GM21723 (cell line): Measurements from ENCODE around the gene MGAT5B.
"Not testable (repeated sequence)": the region's sequence is repeated elsewhere in the genome, so short reads cannot be mapped to it uniquely, and the experiment has no call there.

Experiments
- ATAC-seq: cut with Tn5 transposase; IDR thresholded peaks from one replicate; pipeline ENCODE4 v1.9.1; 2021; ENCODE audit warnings: mild to moderate bottlenecking, moderate library complexity; ENCODE audit not compliant: unreplicated experiment

MGAT5B gene

DNA sequence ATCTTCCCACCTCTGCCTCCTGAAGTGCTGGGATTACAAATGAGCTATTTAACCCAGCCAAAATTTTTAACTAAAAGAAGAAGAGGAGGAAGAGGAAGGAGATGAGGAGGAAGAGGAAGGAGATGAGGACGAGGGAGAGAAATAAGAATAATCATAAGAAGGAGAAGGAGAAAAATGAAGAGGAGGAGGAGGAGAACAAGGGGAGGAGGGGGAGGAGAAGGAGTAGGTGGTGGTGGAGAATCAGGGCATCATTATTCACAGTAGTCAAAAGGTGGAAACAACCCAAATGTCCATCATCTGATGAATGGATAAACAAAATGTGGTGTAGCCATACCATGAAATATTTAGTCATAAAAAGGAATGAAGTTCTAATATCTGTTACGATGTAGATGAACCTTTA is 21.2 kb upstream of the MGAT5B start:
- ATAC-seq = no peak

DNA sequence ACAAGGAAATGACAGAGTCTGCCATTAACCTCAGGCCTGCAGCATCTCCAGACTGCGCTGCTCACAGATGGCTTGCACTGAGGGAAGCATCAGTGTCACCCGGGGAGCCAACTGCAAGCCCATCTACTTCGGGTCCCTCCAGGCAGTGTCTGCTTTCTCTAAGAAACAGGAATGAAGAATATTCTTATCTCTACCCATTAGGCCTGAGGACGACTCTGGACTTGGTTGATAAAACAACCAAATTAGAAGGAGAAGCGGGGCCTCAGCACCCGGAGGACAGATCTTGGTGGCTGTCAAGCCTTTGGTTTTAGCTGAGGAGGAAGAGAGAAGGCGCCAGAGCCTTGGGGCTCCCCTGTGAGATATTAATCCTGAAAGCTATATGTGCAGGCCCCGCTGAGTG is 19.5 kb upstream of the MGAT5B start:
- no peak for ATAC-seq

DNA sequence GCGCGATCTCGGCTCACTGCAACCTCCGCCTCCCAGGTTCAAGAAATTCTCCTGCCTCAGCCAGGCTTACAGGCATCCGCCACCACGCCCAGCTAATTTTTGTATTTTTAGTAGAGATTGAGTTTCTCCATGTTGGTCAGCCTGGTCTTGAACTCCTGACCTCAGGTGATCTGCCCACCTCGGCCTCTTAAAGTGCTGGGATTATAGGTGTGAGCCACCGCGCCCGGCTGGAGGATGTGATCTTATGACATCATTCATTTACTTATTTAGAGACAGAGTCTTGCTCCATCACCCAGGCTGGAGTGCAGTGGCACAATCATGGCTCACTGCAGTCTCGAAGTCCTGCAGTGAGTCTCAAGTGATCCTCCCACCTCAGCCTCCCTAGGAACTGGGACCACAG is 19.0 kb upstream of the MGAT5B start:
- not testable (repeated sequence) for ATAC-seq

DNA sequence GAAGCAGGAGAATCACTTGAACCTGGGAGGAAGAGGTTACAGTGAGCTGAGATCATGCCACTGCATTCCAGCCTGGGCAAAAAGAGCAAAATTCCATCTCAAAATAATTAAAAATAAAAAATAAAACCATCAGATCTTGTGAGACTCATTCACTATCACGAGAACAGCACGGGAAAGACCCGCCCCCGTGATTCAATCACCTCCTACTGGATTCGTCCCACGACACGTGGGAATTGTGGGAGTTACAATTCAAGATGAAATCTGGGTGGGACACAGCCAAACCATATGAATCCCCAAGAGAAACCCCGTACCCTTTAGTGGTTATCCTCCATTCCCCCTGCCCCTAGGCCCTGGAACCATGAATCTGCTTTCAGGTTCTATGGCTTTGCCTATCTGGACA is 15.4 kb upstream of the MGAT5B start:
- ATAC-seq = no peak

DNA sequence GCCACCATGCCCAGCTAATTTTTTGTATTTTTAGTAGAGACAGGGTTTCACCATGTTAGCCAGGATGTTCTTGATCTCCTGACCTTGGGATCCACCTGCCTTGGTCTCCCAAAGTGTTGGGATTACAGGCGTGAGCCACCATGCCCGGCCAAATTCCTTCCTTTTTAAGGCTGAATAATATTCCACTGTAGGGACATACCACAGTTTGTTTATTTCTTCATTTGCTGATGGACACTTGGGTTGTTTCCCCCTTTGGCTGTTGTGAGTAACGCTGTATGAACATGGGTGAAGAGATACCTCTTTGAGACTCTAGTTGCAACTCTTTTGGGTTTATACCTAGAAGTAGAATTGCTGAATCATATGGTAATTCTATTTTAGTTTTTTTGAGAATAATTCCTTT is 13.1 kb upstream of the MGAT5B start:
- no peak for ATAC-seq

DNA sequence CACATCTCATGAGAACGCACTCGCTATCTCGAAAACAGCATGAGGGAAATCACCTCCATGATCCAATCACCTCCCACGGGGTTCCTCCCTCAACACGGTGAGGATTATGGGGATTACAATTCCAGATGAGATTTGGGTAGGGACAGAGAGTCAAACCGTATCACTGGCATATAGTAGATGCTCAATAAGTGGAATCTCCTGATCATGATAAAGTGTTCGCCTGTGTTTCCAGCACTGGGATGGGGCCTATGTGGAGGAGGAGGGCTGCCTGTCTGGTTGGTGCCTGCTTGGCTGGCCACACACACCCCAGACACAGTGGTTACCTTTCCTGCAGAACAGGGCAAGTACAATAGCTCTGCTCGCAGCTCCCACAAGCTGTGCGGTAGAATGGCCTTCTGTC is 6.1 kb upstream of the MGAT5B start:
- no peak for ATAC-seq

DNA sequence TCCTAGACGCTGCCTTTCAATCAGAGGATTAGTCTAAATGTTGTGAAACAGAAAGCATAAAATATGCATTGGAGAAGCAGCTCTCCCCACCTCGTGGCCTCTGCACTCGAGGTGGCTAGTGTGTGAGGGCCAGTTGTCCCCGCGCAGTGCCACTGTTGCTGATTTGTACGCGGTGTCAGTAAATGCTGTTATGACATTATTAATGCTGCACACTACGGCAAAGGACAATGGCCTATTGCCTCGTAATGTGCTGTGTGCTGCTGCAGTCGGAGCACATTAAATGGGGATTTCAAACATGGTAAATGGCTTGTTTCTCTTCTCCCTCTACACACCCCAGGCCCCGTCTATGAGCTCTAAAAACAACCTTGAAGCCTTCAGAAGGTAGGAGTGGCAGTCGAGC is 5.7 kb upstream of the MGAT5B start:
- no peak for ATAC-seq

DNA sequence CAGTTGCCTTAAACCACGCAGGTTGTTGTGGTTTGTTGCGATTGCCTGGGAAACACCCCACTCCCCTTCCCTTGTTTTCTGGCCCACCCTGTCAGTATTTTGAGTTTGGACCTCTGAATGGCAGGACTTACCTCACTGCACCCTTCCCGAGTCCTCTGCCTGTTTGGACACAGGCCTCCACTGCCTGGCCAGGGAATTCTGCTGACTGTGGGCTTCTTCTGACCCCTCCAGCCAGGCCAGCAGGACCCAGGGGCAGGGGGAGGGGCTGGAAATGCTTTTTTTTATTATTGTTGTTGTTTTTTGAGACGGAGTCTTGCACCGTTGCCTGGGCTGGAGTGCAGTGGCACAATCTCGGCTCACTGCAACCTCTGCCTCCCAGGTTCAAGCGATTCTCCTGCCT is 4.2 kb upstream of the MGAT5B start:
- no peak for ATAC-seq

DNA sequence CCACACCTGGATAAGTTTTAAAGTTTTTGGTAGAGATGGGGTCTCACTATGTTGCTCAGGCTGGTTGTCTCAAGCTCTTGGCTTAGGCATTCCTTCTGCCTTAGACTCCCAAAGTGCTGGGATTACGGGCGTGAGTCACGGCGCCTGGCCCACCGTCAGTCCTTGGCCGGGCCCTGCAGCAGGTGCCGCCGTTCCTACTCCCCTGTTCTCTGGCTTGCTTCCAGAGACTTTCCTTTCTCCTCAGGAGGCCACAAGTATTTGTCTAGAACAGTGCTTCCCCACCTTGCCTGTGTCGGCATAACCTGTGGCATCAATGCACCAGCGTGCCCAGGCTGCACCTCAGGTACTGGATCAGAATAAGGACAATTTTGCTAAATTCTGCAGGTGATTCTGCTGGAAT is 3.0 kb upstream of the MGAT5B start:
- no peak for ATAC-seq

DNA sequence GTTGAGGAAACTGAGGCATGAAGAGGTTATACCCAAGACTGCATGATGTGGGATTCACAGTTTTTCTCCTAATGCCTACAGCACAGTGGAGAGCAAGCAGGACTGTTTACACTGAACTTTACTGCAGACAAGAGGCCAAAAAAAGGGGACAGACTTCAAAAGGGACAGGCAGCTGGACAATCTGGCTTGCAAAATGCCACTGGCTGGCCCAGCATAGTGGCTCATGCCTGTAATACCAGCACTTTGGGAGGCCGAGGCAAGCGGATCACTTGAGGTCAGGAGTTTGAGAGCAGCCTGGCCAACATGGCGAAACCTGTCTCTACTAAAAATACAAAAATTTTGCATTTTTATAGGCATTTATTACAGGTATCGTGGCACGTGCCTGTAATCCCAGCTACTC is 2.0 kb upstream of the MGAT5B start:
- no peak for ATAC-seq

DNA sequence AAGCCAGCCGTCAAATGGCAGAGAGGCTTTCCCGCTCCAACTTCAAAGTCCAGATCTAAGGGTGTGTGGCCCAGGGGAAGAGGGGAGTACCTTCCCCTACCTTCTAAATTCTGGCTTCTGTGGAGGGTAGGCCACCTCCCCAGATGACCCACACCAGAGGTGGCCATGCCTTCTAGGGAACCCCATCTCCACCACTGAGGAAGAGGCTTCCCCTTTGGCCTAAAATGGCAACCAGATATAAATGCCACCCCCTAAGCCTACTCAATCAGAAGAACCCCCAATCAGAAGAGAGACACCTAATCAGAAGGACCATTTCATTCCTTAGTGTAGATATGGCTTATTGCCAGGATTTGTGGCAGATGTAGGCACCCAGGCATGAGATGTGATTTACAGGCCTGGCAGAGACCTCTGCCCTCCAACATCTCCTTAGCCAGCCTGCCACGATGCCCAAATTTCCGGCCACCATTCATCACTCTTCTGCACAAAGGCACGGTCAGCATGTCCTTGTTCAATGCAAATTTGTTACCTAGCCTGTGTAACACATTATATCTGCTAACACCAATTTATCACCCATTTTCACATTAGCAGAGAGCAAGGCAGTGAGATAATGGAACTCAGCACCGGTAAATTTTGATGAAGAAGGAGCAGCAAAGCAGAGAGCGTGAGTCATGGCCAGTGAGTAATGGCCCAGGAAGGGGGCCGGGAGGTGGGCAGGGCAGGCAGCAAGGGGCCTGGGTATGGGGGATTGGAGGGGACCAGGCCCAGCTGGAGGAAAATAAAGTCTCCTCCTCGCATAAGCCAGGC is 1.2 kb upstream of the MGAT5B start:
- no peak for ATAC-seq

DNA sequence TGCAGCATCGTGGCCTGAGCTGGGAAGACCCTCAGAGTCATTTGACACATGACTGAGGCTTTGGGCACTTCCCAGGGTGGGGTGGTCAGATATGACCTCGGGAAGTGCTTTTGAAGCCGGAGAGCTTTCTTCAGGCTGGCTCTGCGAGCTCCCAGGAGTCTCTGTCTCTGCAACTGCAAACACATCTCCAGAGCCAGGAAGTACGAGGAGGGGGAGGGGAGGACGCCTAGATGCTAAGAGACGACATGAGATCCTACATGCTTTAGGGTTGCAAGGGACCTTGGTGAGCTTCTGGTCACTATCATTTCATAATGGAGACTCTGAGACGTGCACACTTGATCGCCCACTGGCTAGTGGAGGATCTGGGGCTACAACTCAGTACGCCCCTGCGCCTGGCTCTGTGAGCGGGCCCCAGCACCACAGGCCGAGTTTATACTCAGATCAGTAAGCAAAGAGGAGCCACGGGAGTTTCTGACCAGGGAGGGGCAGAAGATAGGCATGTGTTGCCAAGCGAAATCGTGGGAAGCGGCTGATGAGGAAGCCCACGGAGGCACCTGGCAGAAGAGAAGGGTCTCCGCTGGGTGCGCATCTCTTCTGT is 527 bp upstream of the MGAT5B start:
- no peak for ATAC-seq

DNA sequence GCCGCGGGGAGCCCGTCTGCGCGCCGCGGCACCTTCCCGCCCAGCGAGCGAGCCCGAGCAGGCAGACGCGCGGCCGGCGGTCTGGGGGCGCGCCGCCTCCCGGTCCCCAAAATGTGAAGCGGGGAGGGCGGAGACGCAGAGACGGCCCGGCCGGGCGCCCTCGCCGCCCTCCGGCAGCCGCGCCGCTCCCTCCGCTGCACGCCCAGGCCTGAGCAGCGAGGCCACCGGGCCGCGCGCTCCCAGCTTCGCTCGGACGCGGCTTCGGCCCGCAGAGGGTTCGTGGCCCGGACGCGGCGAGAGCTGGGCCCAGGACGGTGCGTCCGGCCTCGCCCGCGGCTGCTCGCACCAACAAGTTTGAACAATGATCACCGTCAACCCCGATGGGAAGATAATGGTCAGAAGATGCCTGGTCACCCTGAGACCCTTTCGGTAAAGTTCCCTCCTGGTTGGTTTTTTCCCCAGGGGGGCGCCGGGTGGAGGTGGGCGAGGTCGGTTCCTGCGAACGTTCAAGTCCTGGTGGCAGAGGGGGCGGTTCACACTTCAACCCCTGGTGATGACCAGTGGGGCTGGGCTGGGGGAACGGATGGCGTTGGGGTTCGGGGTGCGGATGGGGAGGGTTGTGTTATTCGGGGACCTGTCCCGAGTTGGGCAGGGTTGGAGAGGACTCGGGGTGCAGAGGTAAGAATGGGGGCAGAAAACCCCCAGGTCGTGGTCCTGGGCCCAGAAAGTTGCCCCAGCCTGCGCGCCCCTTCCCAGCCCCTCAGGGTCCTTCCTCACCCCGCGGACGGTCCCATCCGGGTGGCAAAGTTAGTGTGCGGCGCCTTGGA is 678 bp downstream of the MGAT5B start:
- ATAC-seq = no peak

DNA sequence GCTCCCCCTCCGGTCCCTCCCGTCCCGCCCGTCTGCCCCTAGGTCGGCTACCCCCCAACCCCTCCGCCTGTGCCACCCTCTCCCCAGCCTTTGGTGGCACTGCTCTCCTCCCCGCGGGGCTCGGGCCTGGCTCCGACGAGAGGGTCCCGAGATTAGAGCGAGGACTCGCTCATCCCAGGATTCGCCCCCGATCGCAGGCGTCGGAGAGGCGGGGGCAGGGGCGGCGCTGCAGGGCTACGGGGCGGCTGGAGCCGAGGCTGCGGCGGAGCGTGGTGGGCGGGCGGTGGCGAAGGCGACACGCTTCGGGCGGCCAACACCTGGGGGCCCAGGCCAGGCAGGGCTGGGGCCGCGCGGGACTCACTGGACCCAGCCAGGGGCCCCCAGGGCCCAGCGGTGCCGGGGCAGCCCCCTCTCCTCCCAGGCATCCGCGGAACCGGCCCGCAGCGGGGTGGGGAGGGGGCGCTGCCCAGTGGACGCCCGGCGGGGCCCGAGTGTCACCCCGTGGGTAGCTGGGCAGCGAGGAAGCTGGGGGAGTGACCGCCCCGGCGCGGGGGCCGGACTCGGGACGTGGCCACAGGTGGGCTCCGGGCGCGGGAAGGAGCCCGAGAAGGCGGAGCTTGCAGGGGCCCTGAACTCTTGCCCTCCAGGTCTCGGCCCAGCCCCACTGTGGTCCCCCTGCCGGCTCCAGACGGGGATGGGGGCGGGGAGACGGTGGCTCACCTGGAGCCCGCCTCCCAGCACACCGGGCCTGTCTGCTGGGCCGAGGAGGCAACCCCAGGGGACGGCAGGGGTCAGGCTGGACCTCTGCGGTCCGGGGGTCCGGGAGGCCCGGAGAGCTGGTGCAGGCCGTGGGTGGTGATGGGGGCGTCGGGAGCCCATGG is 1.5 kb downstream of the MGAT5B start:
- ATAC-seq = no peak

DNA sequence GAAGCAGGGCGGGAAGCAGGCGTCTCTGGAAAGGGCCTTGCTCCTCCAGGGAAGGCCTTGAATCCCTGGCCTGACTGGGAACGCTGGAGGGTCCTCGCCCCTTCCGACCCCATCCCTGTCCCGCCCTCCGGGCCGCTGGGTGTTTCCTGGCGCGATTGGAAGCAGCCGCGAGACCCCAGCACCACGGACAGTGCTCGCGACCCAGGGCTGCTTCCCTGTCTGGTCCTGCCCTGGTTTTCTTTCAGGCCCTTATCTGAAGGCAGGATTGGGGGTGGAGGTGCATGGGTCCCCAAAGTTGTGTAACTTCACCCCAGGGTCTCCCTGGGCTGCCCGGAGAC is 2.1 kb downstream of the MGAT5B start:
- ATAC-seq = no peak

DNA sequence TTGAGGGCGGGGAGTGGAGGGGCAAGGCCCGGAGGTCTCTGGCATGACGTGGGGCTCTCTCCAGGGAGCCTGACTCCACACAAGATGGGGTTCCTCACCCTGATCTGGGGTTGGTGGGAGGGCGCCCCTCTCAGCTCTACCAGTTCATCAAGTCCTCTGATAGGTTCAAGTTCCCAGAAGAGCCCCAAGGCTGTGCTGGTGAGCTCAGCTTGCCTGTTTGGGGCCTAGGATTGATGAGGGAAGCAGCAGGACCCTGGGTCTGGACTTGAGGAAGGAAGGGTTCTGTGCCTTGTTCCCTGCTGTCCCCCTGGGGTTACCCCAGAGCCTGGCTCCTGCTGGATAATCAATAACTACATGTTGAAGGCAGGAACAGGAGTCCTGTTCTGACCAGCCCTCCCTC is 3.5 kb downstream of the MGAT5B start:
- no peak for ATAC-seq

DNA sequence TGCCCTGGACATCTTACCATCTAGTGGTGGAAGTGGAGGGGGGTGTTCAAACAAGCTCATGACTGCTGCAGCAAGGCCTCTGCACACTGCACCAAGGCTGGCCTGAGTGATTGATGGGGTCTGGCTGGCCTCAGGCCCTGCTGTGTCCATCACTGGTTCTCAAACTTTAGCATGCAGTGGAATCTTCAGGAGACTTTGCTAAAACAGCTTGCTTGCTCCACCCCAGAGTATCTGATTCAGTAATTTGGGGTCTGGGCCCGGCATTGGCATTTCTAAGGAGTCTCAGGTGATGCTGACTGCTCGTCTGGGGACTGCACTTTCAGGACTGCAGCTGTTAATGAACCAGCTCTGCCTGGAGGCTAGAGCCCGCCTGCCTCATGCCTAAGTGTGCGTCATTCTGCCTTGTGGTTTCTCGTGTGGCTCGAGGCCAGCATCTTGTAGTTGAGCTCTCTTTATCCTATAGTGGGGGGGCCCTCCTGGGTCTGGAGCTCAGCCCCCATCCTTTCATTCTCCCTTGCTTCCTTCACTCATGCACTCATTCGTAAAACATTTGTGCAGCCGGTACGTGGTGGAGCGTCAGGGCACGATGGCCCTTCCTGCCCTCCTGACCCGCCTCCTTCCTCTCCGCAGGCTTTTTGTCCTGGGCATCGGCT is 4.1 kb downstream of the MGAT5B start:
- ATAC-seq = no peak

DNA sequence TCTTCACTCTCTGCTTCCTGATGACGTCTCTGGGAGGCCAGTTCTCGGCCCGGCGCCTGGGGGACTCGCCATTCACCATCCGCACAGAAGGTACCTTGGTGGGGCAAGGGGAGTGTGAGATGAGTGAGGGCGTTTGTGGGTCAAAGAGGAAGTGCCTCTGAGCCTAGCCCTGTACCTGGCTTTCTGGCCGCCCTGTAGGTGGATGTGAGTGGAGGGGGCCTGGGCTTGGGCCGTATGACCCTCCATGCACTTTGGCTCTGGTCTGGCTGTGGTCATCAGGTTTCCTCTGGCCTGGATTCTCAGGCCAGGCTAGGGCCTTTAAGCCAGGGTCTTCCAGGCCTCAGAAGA is 4.6 kb downstream of the MGAT5B start:
- no peak for ATAC-seq

DNA sequence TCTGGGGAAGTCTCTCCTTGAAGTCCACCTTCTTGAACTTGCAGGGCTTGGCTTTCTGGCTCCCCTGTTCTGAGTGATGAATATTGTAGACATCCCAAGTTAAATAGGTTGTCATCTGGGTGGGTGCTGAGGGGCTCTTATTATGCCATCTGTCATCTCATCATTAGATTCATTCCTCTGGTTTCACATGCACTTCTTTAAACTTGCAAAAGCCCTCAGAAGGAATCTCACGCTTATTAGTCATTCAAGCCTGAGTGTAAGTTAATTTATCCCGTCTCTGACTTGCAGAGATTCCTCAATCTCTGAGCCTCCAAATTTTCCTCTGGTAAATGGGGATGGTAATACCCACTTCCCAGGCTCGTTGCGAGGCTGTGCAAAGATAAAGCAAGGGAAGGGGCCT is 5.7 kb downstream of the MGAT5B start:
- no peak for ATAC-seq

DNA sequence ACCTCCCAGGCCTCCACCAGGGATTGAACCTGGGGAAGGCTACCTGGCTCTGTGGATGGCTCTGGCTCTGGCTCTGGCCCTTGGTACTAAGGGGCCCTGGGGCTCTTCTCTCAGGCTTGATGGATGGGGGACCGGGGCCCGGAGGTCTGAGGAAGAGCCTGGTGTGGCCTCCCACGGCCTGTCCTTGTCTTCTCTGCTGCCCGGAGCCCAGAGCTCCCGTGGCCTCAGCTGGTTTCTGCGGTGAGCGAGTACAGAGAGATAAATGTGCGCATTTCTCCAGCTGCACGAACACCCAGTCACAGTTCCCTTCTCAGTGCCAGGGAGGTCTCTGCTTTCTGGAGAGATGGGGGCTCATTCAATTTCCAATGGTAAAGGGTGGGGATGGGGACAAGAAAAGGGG is 9.2 kb downstream of the MGAT5B start:
- ATAC-seq = no peak

DNA sequence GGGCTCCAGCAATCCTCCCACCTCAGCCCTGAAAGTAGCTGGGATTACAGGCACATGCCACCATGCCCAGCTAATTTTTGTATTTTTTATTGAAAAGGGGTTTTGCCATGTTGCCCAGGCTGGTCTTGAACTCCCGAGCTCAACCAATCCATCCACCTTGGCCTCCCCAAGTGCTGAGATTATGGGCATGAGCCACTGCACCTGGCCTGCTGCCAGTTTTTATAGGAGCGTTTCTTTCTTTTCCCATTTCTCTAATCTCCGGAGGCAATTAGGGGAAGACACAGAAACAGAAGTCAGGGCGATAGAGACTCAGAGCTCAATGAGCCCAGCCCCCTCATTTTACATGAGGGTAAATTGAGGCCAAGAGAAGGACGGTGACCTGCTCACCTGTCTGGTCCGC is 10.4 kb downstream of the MGAT5B start:
- no peak for ATAC-seq
